ENCODE data around the gene TENT4B.

The TENT4B gene

GRCh38 chr16:50198802-50199403 lies 45.8 kb downstream of the TENT4B start:
- DNase-seq = no peak

- no peak for DNase-seq
Measured at GRCh38 chr16:50201787-50202186, 48.7 kb downstream of the TENT4B start.

DNA sequence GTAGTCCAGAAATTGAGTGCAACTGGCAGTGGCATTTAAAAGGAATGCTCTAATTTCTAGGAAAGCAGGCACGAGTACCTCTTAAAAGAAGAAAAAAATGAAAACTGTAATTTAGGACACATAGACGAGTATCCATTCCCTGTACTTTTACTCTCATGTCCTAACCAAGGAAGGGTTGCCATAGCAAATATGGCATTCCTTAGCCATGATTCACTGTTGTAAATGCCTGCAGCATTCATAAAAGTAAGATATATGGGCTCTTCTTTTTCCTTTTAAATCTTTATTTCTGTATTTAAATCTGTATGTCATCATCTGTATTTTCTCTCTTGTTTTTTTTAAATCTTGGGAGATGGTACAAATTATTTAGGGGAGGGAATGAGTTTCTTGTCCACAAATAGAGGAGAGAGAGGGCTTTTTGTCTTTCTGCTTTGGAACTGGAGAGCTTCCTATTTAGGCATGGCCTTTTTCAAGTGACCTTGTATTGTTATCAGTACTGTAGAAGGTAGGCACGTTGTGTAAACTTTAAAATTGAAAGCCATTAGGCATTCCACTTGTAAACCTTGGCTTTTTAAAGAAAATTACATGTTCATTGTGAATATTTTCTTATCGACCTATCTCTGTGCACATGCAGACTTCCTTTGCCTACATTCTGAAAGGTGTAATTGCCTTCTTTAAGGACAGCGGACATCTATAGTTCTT lies 50.0 kb downstream of the TENT4B start:
- no peak for DNase-seq

DNA sequence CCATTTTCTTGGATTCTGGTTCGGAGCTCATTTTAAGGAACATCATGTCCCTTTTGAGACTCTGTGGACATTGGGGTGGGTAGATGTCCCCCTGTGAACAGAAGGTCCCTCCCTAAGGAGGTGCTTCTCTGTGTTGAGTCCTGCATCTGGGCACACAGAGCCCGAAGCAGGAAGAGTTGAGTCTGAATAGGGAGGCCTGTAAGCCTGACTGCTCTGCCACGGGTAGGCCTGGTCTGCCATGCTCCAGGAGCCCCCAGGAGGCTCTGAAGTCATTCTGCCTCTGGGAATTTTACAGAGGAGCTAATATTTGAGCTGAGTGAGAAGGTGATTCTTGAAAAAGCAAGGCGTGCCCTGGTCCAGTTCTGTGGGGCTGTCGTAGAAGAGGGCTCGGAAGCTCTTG lies 50.6 kb downstream of the TENT4B start:
- DNase-seq = no peak

DNA sequence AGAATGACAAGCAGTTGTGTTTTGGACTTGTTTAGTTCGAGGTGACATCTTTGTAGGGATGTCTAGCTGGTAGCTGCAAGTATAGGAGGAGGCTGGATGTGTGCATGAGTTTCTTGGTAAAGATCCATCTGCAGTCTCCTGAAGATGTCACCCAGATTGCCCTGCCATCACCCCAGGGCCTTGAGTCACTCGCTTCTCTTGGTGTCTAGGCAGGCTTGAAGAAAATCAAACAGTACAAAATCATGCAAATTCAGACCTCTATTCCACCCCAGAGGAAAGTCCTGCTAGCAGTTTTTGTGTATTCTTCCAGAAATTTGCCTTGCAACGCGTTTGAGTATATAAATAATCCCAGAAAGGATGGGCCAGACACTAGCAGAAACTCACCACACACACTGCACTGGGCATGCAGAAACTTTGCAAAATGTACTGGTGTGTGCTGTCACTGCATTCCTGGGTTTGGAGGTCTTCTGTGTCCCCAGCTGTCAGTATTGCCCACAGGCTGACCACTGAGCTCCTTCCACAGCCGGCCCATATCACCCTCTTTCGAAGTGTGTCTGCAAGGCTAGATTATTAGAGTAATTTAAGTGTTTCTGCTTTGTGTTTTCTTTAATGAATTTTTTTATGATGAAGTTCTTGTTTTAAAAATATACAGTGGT lies 51.5 kb downstream of the TENT4B start:
- DNase-seq = no peak

DNA sequence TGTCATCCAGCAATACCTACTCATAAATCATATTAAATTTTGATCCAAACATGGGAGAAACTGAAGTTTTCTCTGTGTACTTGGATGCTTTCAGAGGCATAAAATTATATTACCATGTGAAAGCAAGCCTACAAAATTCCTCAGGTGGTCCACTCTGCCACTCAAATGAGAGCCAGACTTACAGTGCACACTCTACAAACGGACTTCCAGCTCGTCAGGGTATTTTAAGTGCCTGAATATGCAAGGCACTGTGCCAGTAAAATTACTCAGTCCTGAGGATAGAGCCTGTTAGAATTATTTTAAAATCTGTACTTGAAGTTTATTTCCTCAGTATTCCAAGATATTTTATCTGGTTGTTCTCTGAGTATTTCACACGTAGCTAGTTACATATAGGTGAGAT lies 54.5 kb downstream of the TENT4B start:
- DNase-seq = no peak

- no peak for DNase-seq
Measured at GRCh38 chr16:50208460-50208931, 55.4 kb downstream of the TENT4B start.

DNA sequence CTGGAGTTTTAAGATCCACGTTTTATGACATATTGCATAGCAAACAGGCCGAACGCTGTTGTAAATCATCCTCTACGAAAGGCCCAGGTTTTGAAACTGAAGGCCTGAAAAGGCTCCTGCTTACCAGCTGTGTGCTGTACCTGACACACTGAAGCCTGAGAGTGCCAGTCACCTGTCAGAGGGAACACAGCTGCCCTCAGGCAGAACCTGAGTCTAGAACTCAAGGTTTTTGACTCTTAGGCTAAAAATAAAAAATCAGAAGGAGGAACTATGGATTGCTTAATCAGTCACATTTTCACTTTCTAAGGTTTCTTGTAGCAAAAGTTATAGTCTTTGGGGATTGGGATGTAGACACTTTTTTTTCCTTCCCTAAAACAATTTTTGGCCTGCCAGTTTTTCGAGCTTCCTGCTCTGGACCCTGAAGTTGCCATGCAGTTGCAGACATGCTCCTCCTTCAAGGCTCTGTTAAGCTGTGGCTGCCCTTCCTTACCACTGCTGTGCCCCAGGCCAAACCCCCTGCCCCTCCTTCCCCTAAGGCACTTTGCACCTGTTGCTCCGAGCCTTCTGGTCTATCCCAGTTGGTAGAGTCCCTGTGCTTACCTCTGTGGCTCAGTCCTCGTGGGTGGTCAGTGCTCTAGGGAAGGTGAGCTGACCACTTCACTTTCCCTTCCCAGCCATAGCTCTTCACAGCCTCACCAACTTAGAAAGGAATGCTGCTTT lies 56.6 kb downstream of the TENT4B start:
- DNase-seq = no peak

DNA sequence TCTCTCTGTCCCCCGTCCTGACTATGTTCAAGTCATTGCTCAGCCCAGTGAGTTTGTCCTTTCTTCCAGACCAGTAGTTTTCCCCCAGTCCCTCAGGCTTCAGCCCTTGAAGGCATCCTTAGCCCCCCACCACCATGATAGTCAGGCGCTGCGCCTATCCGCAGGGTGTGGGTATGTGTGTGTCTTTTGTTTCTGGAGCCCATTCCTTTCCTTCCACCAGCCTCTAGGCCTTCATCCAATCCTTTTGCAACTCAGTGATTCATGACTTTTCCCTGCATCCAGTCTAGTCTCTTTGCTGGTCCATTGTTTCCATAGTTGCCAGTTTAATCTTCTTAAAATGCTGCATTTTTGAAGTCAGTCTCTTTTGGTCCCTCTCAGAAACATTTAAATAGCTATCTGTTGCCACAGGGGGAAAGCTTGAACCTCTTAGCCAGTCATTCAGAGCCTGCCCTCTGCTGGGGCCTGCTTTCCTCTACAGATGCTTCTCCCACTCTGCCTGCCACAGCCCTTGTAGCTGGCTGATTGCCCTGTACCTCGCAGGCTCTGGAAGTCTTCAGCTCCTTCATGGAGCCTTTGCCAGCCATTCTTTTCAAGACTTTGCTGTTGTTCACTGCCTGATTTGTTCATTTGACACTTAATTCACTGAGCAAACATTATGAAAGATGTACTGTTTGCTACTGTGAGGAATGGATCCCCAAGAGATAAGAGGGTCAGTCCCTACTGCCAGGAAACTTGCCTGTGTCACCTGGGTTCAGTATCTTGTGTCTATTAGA lies 57.3 kb downstream of the TENT4B start:
- DNase-seq = peak; percentile 67

DNA sequence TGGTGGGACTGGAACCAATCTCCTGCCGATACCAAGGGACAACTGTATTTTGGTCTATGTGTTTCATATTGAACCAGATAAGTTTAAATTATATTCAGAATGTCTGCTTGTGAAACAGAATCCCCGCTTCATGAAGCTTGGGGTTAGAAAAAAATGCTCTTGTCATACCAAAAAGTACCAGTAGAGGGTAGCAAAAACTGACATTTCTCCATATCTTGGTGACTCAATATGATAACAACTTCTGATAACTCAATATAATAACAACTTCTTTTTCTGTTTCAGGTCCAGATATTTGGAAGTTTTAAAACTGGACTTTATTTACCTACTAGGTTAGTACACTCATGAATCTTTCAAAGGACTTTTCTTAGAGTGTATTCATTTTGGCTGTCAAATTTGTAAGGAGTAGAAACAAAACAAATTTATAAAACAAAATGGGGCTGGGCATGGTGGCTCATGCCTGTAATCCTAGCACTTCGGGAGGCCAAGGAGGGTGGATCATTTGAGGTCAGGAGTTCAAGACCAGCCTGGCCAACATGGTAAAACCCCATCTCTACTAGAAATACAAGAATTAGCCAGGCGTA lies 60.9 kb downstream of the TENT4B start:
- no peak for DNase-seq

DNA sequence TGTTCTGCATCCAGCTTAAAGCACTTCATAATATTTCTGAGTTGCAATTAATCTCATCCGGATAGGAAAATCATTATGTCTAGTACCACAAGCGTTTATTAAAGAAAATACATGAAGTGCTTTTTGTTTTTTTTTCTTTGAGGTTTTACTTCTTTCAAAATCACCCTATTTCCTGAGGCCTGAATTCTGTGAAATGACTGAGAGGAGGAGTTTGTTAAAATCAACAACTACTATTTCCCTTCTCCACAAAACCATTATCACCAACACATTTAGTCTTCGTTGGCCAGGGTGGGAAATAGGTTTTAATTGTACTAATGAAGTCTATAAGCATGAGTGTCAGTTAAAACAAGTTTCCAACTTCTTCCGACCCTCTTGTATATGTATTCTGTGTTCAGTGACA lies 62.6 kb downstream of the TENT4B start:
- DNase-seq = no peak

DNA sequence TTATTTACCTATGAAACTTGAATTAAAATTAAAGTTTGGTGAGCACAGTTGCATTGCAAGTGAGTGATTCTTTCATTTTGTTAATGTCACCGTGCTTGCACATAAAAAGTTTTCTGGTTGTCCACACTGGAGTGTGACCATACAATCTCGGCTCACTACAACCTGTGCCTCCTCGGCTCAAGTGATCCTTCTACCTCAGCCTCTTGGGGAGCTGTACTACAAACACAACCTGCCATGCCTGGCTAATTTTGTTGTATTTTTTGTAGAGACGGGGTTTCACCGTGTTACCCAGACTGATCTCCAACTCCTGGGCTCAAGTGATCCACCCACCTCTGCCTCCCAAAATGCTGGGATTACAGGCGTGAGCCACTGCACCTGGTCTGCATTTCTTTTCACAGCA lies 63.1 kb downstream of the TENT4B start:
- DNase-seq = no peak

- DNase-seq = no peak
Measured at GRCh38 chr16:50219402-50219975, 66.4 kb downstream of the TENT4B start.

DNA sequence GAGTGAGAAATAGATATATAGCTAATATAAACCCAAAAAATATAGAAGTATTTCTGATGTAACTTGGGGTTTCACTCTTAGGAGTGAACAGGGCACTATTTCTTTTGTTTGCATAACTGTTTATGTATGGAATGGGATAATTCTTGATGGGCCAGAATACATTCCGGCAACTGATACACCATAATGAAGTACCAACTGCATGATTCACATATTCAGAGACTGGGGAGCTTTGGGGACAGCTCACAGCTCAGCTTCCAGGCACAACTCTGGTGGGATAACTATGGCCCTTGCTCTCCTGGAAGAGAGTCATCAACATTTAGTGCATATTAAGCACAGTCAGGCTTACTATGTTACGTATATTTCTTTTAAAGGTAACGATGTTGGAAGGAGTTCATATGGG lies 71.2 kb downstream of the TENT4B start:
- no peak for DNase-seq

GRCh38 chr16:50227120-50227519 lies 74.0 kb downstream of the TENT4B start:
- DNase-seq = no peak

GRCh38 chr16:50227665-50228064 lies 74.6 kb downstream of the TENT4B start:
- DNase-seq = no peak

GRCh38 chr16:50228364-50228868 lies 75.3 kb downstream of the TENT4B start:
- no peak for DNase-seq

DNA sequence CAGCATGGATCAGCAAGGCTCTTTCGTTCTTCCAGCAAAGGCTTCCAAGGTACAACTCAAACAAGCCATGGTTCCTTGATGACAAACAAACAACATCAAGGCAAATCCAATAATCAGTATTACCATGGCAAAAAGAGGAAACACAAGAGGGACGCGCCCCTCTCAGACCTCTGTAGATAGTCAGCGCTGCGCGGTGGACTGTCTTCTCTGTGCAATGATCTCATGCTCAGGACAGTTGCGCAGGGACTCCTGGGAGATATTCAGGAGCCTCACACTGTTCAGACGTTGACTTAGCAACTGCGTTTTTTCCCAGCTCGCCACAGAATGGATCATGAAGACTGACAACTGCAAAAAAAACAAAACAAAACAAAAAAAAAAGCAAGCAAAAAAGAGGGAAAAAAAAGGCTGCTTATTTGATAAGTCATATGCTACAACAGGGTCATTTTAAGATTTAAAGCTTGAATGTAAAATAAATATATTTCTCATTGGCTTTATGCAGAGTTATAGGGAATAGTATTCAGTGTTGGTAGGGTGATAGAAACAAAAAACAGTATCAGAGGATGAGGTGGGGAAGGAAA lies 76.1 kb downstream of the TENT4B start:
- DNase-seq = no peak

GRCh38 chr16:50234771-50235556 lies 81.9 kb downstream of the TENT4B start:
- no peak for DNase-seq

DNA sequence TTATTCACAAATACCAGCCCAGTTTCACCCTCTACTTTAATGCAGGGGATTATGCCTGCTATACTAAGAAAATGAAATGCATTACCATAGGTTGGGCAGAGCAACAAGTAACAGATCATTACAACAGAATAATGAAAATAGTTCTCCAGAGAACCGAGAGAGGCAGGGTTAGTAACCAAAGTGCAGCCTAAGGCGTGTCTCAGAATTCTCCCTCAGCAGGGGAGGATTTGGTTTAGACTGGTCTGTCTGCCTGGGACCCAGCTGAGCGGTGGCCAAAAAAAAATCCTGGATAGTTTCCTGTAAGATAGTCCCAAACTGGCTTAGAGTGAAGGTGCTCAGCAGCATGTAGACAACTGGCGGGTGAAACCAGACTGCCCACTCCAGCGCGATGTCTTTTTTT lies 82.5 kb downstream of the TENT4B start:
- DNase-seq = no peak

DNA sequence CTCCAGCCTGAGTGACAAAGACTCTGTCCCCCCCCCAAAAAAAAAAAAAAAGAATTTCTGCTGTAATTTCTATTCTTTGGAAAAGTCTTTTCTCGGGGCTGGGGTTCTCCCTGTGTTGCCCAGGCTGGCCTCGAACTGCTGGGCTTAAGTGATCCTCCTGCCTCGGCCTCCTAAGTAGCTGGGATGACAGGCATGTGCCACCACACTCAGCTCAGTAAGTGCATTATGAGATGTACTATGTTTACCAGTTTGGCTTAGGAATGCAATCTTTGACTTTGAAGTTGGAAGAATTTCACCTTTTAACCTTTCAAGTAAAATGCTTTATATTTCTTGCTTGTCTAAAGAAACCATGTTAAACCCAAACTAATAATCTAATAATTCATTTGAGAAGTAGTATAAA lies 85.2 kb downstream of the TENT4B start:
- DNase-seq = no peak

Measured in stimulated activated CD4-positive, alpha-beta T cell treated with anti-CD3 and anti-CD28 coated beads, Interleukin-1b, Interleukin-23, amount 100 ng/mL, for 48 hours (primary cell).